Endodermal cell (in vitro differentiated cells): ENCODE data around the gene EMX1. TPM values are rescaled to one million over a fixed set of nuclear protein-coding genes. Genes with fewer than 3 reads are reported as not detected.

ENCODE experiments used
- DNase-seq: peaks from one replicate; pipeline ENCODE4 v3.0.0-alpha.2; 2017
- H3K27ac ChIP-seq: 2 replicates; pipeline ENCODE4 v1.5.1; 2013; ENCODE audit warnings: mild to moderate bottlenecking, low read depth, low read length, moderate library complexity
- H3K27me3 ChIP-seq: 2 replicates; pipeline ENCODE4 v1.6.1; 2013; ENCODE audit warnings: mild to moderate bottlenecking, low read length, moderate library complexity; ENCODE audit not compliant: insufficient read depth, control insufficient read depth, poor library complexity, severe bottlenecking
- H3K36me3 ChIP-seq: 2 replicates; pipeline ENCODE4 v1.7.0; 2013; ENCODE audit warnings: mild to moderate bottlenecking, low read length, moderate library complexity; ENCODE audit not compliant: control insufficient read depth, insufficient read depth
- H3K4me1 ChIP-seq: one replicate; pipeline ENCODE4 v1.7.0; 2013; ENCODE audit warnings: low read length; ENCODE audit not compliant: control insufficient read depth, insufficient read depth
- H3K4me3 ChIP-seq: 2 replicates; pipeline ENCODE4 v1.5.1; 2013; ENCODE audit warnings: mild to moderate bottlenecking, low read length, moderate library complexity
- H3K9ac ChIP-seq: 2 replicates; pipeline ENCODE4 v1.6.1; 2013; ENCODE audit warnings: mild to moderate bottlenecking, low read length, moderate library complexity; ENCODE audit not compliant: poor library complexity, severe bottlenecking; ENCODE audit errors: extremely low read depth
- H3K9me3 ChIP-seq: 2 replicates; pipeline ENCODE4 v1.6.1; 2013; ENCODE audit warnings: mild to moderate bottlenecking, low read length, moderate library complexity; ENCODE audit not compliant: control insufficient read depth
- H3K27ac Mint-ChIP-seq: 2 replicates; pipeline ENCODE4 v1.8.0; 2020; ENCODE audit warnings: mixed read lengths
- H3K27me3 Mint-ChIP-seq: 2 replicates; pipeline ENCODE4 v1.8.0; 2021; ENCODE audit warnings: mild to moderate bottlenecking, mixed read lengths; ENCODE audit not compliant: insufficient read depth
- H3K36me3 Mint-ChIP-seq: 2 replicates; pipeline ENCODE4 v1.8.0; 2020; ENCODE audit warnings: low read depth, mixed read lengths
- H3K4me1 Mint-ChIP-seq: 2 replicates; pipeline ENCODE4 v1.8.0; 2020; ENCODE audit warnings: mixed read lengths
- H3K4me3 Mint-ChIP-seq: 2 replicates; pipeline ENCODE4 v1.8.0; 2020; ENCODE audit warnings: mild to moderate bottlenecking, moderate library complexity, mixed read lengths
- H3K9me3 Mint-ChIP-seq: 2 replicates; pipeline ENCODE4 v1.8.0; 2020; ENCODE audit warnings: mild to moderate bottlenecking, mixed read lengths
- CTCF ChIP-seq: fragments of 200-600 bp; sonication (generic); conservative IDR thresholded peaks from 2 replicates; pipeline ENCODE4 v1.5.0; 2021; ENCODE audit warnings: antibody characterized with exemption, mild to moderate bottlenecking
- WGBS, 2 experiments: methylation state at CpG; one replicate each; pipeline versions ENCODE4 v1.1.5 to v1.1.7; 2013; ENCODE audit warnings: missing lambda C conversion rate in 2 of 2, mixed read lengths in 1 of 2; ENCODE audit not compliant: insufficient coverage in 1 of 2, insufficient read length in 1 of 2; 5-methylcytosine and 5-hydroxymethylcytosine counted together
- total RNA-seq, 2 donors: library from RNA; stranded (reverse); fragmentation: NEBNext Ultra II Directional in 1 of 2; extraction: Animal tissue kit (Norgen Biotek cat#: 25700) in 1 of 2; gene quantifications; 2 replicates in 1 of 2; 3 replicates in 1 of 2; pipeline ENCODE4 v1.2.1, GENCODE V29; 2021

EMX1 gene
- total RNA-seq, 2 donors from 2014 or later = 0.35 to 1.1 TPM

- Histone ChIP-seq H3K27me3 (no peaks in the 10 kb centered on the region), H3K4me3 (no peak overlapping the region), H3K9me3 (no peaks in the 10 kb centered on the region), H3K36me3 (no peaks in the 10 kb centered on the region), H3K4me1 (no peaks in the 10 kb centered on the region), H3K27ac (no peak overlapping the region), H3K9ac (no peak overlapping the region)
- WGBS, 2 experiments = 92 to 93% methylated on average over 6 to 9 of the region's 9 CpGs
- Mint-ChIP-seq H3K4me1 (peaks cover 4% of the 10 kb centered on the region), H3K27me3 (no peaks in the 10 kb centered on the region), H3K36me3 (peaks cover 3% of the 10 kb centered on the region), H3K9me3 (no peaks in the 10 kb centered on the region), H3K4me3 (no peak overlapping the region), H3K27ac (no peak overlapping the region)
- no peak for TF ChIP-seq CTCF
- no peak for DNase-seq
These were observed 29.1 kb downstream of the EMX1 start for GRCh38 chr2:72946466-72946865.

GRCh38 chr2:72947952-72948830 lies 30.9 kb downstream of the EMX1 start:
- H3K4me3 ChIP-seq = no peak overlapping the region
- no peak for DNase-seq
- H3K27me3 ChIP-seq = no peaks in the 10 kb centered on the region
- H3K27me3 Mint-ChIP-seq = no peaks in the 10 kb centered on the region
- H3K9ac ChIP-seq = no peak overlapping the region
- no peaks in the 10 kb centered on the region for H3K9me3 Mint-ChIP-seq
- peaks cover 3% of the 10 kb centered on the region for H3K36me3 Mint-ChIP-seq
- no peak for TF ChIP-seq CTCF
- H3K4me1 Mint-ChIP-seq = peaks cover 14% of the 10 kb centered on the region
- no peak overlapping the region for H3K27ac Mint-ChIP-seq
- no peak overlapping the region for H3K4me3 Mint-ChIP-seq
- H3K36me3 ChIP-seq = no peaks in the 10 kb centered on the region
- no peaks in the 10 kb centered on the region for H3K4me1 ChIP-seq
- H3K27ac ChIP-seq = no peak overlapping the region
- 92 to 98% methylated on average over 7 to 10 of the region's 10 CpGs for WGBS, 2 experiments
- H3K9me3 ChIP-seq = no peaks in the 10 kb centered on the region

GRCh38 chr2:72949045-72949444 lies 31.7 kb downstream of the EMX1 start:
- H3K4me1 Mint-ChIP-seq = peaks cover 14% of the 10 kb centered on the region
- no peaks in the 10 kb centered on the region for H3K9me3 Mint-ChIP-seq
- Histone ChIP-seq H3K27ac (no peak overlapping the region), H3K4me3 (no peak overlapping the region), H3K9ac (no peak overlapping the region), H3K4me1 (no peaks in the 10 kb centered on the region), H3K36me3 (no peaks in the 10 kb centered on the region), H3K9me3 (no peaks in the 10 kb centered on the region), H3K27me3 (no peaks in the 10 kb centered on the region)
- no peak for TF ChIP-seq CTCF
- peaks cover 3% of the 10 kb centered on the region for H3K36me3 Mint-ChIP-seq
- no peak overlapping the region for H3K27ac Mint-ChIP-seq
- no peaks in the 10 kb centered on the region for H3K27me3 Mint-ChIP-seq
- H3K4me3 Mint-ChIP-seq = no peak overlapping the region
- WGBS, 2 experiments = 94% methylated on average over 2 of the region's 2 CpGs
- no peak for DNase-seq
